GM18520 (cell line): Measurements from ENCODE around the gene EPX.

Experiments used
- ATAC-seq: cut with Tn5 transposase; IDR thresholded peaks from one replicate; pipeline ENCODE4 v1.9.1; 2021; ENCODE audit not compliant: unreplicated experiment

Gene EPX

GRCh38 chr17:58224315-58224714 is 31.8 kb downstream of the EPX start:
- ATAC-seq = no peak

GRCh38 chr17:58227733-58228132 is 35.2 kb downstream of the EPX start:
- no peak for ATAC-seq

GRCh38 chr17:58228679-58229078 is 36.2 kb downstream of the EPX start:
- no peak for ATAC-seq

- no peak for ATAC-seq
These were observed 36.9 kb downstream of the EPX start for GRCh38 chr17:58229384-58229783.

- no peak for ATAC-seq
These were observed 37.4 kb downstream of the EPX start for GRCh38 chr17:58229881-58230280.

GRCh38 chr17:58231641-58232040 is 39.1 kb downstream of the EPX start:
- ATAC-seq = no peak

- ATAC-seq = no peak
These were observed 40.2 kb downstream of the EPX start for GRCh38 chr17:58232707-58233156.

- no peak for ATAC-seq
These were observed 41.0 kb downstream of the EPX start for GRCh38 chr17:58233543-58233942.

- no peak for ATAC-seq
These were observed 42.0 kb downstream of the EPX start for GRCh38 chr17:58234512-58234911.

- ATAC-seq = no peak
These were observed 43.3 kb downstream of the EPX start for GRCh38 chr17:58235821-58236220.

GRCh38 chr17:58236394-58236793 is 43.9 kb downstream of the EPX start:
- no peak for ATAC-seq

- ATAC-seq = no peak
These were observed 45.7 kb downstream of the EPX start, which contains the start of gene LPO for GRCh38 chr17:58238147-58238634. TSS of gene LPO (plus strand) at chr17:58238584. CDS start at chr17:58242980, 4,396 bp downstream.

GRCh38 chr17:58239987-58240386 is 47.5 kb downstream of the EPX start:
- ATAC-seq = no peak

GRCh38 chr17:58242171-58242784 is 49.8 kb downstream of the EPX start:
- ATAC-seq = no peak

GRCh38 chr17:58244963-58245362 is 52.4 kb downstream of the EPX start:
- no peak for ATAC-seq

GRCh38 chr17:58245428-58246103 is 53.0 kb downstream of the EPX start:
- ATAC-seq = no peak

- no peak for ATAC-seq
These were observed 53.7 kb downstream of the EPX start for GRCh38 chr17:58246104-58246740.

GRCh38 chr17:58246781-58247180 is 54.3 kb downstream of the EPX start:
- no peak for ATAC-seq

- no peak for ATAC-seq
These were observed 55.2 kb downstream of the EPX start for GRCh38 chr17:58247511-58248363.

- no peak for ATAC-seq
These were observed 56.4 kb downstream of the EPX start for GRCh38 chr17:58248955-58249269.
